HEK293 (cell line): ENCODE results near the gene ENHO.

ENCODE experiments used
- CTCF ChIA-PET: fragments of 350-600 bp; formaldehyde crosslinking; extraction: SDS; loops from one replicate; lab custom pipeline; 2021; ENCODE audit warnings: antibody characterized with exemption; lab: Yijun Ruan, JAX
- POLR2A ChIA-PET: fragments of 300-600 bp; formaldehyde crosslinking; extraction: SDS; loops from one replicate; lab custom pipeline; 2020; ENCODE audit warnings: antibody characterized with exemption, inconsistent platforms; lab: Yijun Ruan, JAX
- H3K27ac ChIP-seq: fragments of 200-500 bp; sonication (Bioruptor generic); 2 replicates; pipeline ENCODE4 v1.5.1; 2014; ENCODE audit warnings: low read depth, low read length, control low read depth, inconsistent platforms; ENCODE audit errors: extremely low read depth
- H3K36me3 ChIP-seq, 2 experiments: fragments of 200-500 bp in 1 of 2; sonication (Bioruptor generic) in 1 of 2; 1 replicate in 1 of 2; 2 replicates in 1 of 2; pipeline ENCODE4 v1.5.1; 2014 to 2017; ENCODE audit warnings: inconsistent platforms in 2 of 2, low read length in 2 of 2; ENCODE audit not compliant: control insufficient read depth in 2 of 2, insufficient read depth in 1 of 2
- H3K4me1 ChIP-seq: fragments of 200-500 bp; sonication (Bioruptor generic); 2 replicates; pipeline ENCODE4 v1.5.1; 2014; ENCODE audit warnings: mild to moderate bottlenecking, low read length, inconsistent platforms; ENCODE audit not compliant: control insufficient read depth, insufficient read depth
- H3K4me3 ChIP-seq: 2 replicates; pipeline ENCODE4 v1.5.1; 2011; ENCODE audit warnings: low read depth, mild to moderate bottlenecking, control low read depth, low read length, moderate library complexity
- H3K9me3 ChIP-seq: fragments of 200-500 bp; sonication (Bioruptor generic); 2 replicates; pipeline ENCODE4 v1.5.1; 2014; ENCODE audit warnings: low read depth, low read length, inconsistent platforms; ENCODE audit not compliant: control insufficient read depth, insufficient read depth
- HOXA7 ChIP-seq: sonication (generic); formaldehyde crosslinking; IDR thresholded peaks from 2 replicates; pipeline ENCODE4 v1.8.1; 2022; ENCODE audit warnings: missing genetic modification reagents, borderline replicate concordance
- MZF1 ChIP-seq: fragments of 450-650 bp; formaldehyde crosslinking; IDR thresholded peaks from 2 replicates; pipeline ENCODE4 v1.5.1; 2017; ENCODE audit warnings: missing biosample characterization, missing genetic modification characterization, borderline replicate concordance
- OSR2 ChIP-seq: fragments of 450-650 bp; formaldehyde crosslinking; IDR thresholded peaks from 2 replicates; pipeline ENCODE4 v1.5.1; 2016; ENCODE audit warnings: missing biosample characterization, missing genetic modification characterization
- PRDM1 ChIP-seq: fragments of 450-650 bp; formaldehyde crosslinking; IDR thresholded peaks from 2 replicates; pipeline ENCODE4; 2016; ENCODE audit warnings: missing biosample characterization, missing genetic modification characterization
- SCRT2 ChIP-seq: fragments of 450-650 bp; formaldehyde crosslinking; IDR thresholded peaks from 2 replicates; pipeline ENCODE4 v1.5.1; 2016; ENCODE audit warnings: missing biosample characterization, missing genetic modification characterization
- SETDB1 ChIP-seq: IDR thresholded peaks from one replicate; pipeline ENCODE4 v1.6.1; 2017; ENCODE audit warnings: mild to moderate bottlenecking, low read length, moderate library complexity, mixed read lengths; ENCODE audit not compliant: insufficient read length
- ZFP41 ChIP-seq: fragments of 450-650 bp; formaldehyde crosslinking; IDR thresholded peaks from 2 replicates; pipeline ENCODE4 v1.5.1; 2016; ENCODE audit warnings: missing biosample characterization, missing genetic modification characterization, borderline replicate concordance
- ZNF121 ChIP-seq: fragments of 450-650 bp; formaldehyde crosslinking; IDR thresholded peaks from 2 replicates; pipeline ENCODE4 v1.5.1; 2016; ENCODE audit warnings: missing biosample characterization, missing genetic modification characterization
- ZNF223 ChIP-seq: fragments of 450-650 bp; formaldehyde crosslinking; IDR thresholded peaks from 2 replicates; pipeline ENCODE4 v1.5.1; 2016; ENCODE audit warnings: missing biosample characterization, missing genetic modification characterization
- ZNF274 ChIP-seq, 2 experiments: fragments of 200-500 bp in 1 of 2; fragments of 450-650 bp in 1 of 2; sonication (Bioruptor generic) in 1 of 2; formaldehyde crosslinking in 1 of 2; IDR thresholded peaks; 2 replicates each; pipeline versions ENCODE4 v1.5.1 to v1.6.1; 2014 to 2016; ENCODE audit warnings: borderline replicate concordance in 1 of 2, inconsistent platforms in 1 of 2, low read length in 1 of 2, missing biosample characterization in 1 of 2, missing genetic modification characterization in 1 of 2
- ZNF335 ChIP-seq: fragments of 450-650 bp; formaldehyde crosslinking; conservative IDR thresholded peaks from 2 replicates; pipeline ENCODE4 v1.5.1; 2016; ENCODE audit warnings: missing biosample characterization, missing genetic modification characterization
- ZNF394 ChIP-seq: fragments of 450-650 bp; formaldehyde crosslinking; IDR thresholded peaks from 2 replicates; pipeline ENCODE4 v1.5.1; 2016; ENCODE audit warnings: missing biosample characterization, missing genetic modification characterization, mild to moderate bottlenecking, moderate library complexity, borderline replicate concordance
- ZNF404 ChIP-seq: fragments of 450-650 bp; formaldehyde crosslinking; IDR thresholded peaks from 2 replicates; pipeline ENCODE4 v1.5.1; 2017; ENCODE audit warnings: missing biosample characterization, missing genetic modification characterization
- ZNF433 ChIP-seq: fragments of 450-650 bp; formaldehyde crosslinking; IDR thresholded peaks from 2 replicates; pipeline ENCODE4 v1.5.1; 2016; ENCODE audit warnings: missing biosample characterization, missing genetic modification characterization, low read depth
- ZNF449 ChIP-seq: fragments of 450-650 bp; formaldehyde crosslinking; IDR thresholded peaks from 2 replicates; pipeline ENCODE4 v1.5.1; 2017; ENCODE audit warnings: missing biosample characterization, mild to moderate bottlenecking, missing genetic modification characterization, moderate library complexity
- ZNF621 ChIP-seq: fragments of 450-650 bp; formaldehyde crosslinking; IDR thresholded peaks from 2 replicates; pipeline ENCODE4 v1.5.1; 2017; ENCODE audit warnings: missing biosample characterization, missing genetic modification characterization
- ZNF670 ChIP-seq: fragments of 450-650 bp; formaldehyde crosslinking; IDR thresholded peaks from 2 replicates; pipeline ENCODE4 v1.5.1; 2016; ENCODE audit warnings: missing biosample characterization, missing genetic modification characterization, low read depth
- ZSCAN16 ChIP-seq: fragments of 450-650 bp; formaldehyde crosslinking; IDR thresholded peaks from 2 replicates; pipeline ENCODE4 v1.5.1; 2016; ENCODE audit warnings: missing biosample characterization, missing genetic modification characterization
- ZXDB ChIP-seq: fragments of 450-650 bp; formaldehyde crosslinking; IDR thresholded peaks from 2 replicates; pipeline ENCODE4 v1.5.1; 2016; ENCODE audit warnings: missing biosample characterization, missing genetic modification characterization
- TF ChIP-seq, protein P1 (sequence below): fragments of 450-650 bp; formaldehyde crosslinking; IDR thresholded peaks from 2 replicates; pipeline ENCODE4 v1.5.1; 2017; ENCODE audit warnings: missing biosample characterization, missing genetic modification characterization
- TF ChIP-seq, protein P2 (sequence below): fragments of 450-650 bp; formaldehyde crosslinking; IDR thresholded peaks from 2 replicates; pipeline ENCODE4 v1.5.1; 2016; ENCODE audit warnings: missing biosample characterization, missing genetic modification characterization

ENHO gene

GRCh38 chr9:34491596-34491995 lies 31.2 kb downstream of the ENHO start (continued):
- TF ChIP-seq ZNF449 (tag by site-specific recombination) (no peak), ZNF621 (tag by site-specific recombination) (no peak), ZNF223 (no peak), MZF1 (tag by site-specific recombination) (no peak), HOXA7 (CRISPR knock-in tag) (no peak), ZNF335 (tag by site-specific recombination) (no peak), PRDM1 (tag by site-specific recombination) (no peak), OSR2 (tag by site-specific recombination) (no peak), ZSCAN16 (tag by site-specific recombination) (no peak), SETDB1 (no peak)
- TF ChIP-seq, protein P1, sequence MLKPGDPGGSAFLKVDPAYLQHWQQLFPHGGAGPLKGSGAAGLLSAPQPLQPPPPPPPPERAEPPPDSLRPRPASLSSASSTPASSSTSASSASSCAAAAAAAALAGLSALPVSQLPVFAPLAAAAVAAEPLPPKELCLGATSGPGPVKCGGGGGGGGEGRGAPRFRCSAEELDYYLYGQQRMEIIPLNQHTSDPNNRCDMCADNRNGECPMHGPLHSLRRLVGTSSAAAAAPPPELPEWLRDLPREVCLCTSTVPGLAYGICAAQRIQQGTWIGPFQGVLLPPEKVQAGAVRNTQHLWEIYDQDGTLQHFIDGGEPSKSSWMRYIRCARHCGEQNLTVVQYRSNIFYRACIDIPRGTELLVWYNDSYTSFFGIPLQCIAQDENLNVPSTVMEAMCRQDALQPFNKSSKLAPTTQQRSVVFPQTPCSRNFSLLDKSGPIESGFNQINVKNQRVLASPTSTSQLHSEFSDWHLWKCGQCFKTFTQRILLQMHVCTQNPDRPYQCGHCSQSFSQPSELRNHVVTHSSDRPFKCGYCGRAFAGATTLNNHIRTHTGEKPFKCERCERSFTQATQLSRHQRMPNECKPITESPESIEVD (tag by site-specific recombination), result no peak

GRCh38 chr9:34490760-34491159 lies 32.0 kb downstream of the ENHO start:
- no peaks in the 10 kb centered on the region for H3K36me3 ChIP-seq
- H3K27ac ChIP-seq, result no peak overlapping the region
- no peak overlapping the region for H3K4me3 ChIP-seq
- CTCF ChIA-PET, result interaction anchor here (0.7 to 2.7 kb wide), 8 partner anchors 9 to 101 kb away, joined by 3 to 18 read pairs (median 4); no protein-coding TSS in a partner anchor
- no peaks in the 10 kb centered on the region for H3K9me3 ChIP-seq
- POLR2A ChIA-PET, result no interaction called here
- no peak for TF ChIP-seq ZNF274 (IDR thresholded peaks at IDR 0.05; ENCODE audit: low read length)
- no peak for TF ChIP-seq ZNF274 (tag by site-specific recombination; IDR thresholded peaks at IDR 0.05; ENCODE audit: borderline replicate concordance)
- no peak for TF ChIP-seq ZFP41 (tag by site-specific recombination)
- TF ChIP-seq ZNF433 (tag by site-specific recombination), result no peak
- TF ChIP-seq, protein P2, sequence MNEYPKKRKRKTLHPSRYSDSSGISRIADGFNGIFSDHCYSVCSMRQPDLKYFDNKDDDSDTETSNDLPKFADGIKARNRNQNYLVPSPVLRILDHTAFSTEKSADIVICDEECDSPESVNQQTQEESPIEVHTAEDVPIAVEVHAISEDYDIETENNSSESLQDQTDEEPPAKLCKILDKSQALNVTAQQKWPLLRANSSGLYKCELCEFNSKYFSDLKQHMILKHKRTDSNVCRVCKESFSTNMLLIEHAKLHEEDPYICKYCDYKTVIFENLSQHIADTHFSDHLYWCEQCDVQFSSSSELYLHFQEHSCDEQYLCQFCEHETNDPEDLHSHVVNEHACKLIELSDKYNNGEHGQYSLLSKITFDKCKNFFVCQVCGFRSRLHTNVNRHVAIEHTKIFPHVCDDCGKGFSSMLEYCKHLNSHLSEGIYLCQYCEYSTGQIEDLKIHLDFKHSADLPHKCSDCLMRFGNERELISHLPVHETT (tag by site-specific recombination), result no peak
- TF ChIP-seq SCRT2 (tag by site-specific recombination), result no peak
- TF ChIP-seq ZXDB (tag by site-specific recombination), result no peak
- no peak for TF ChIP-seq MZF1 (tag by site-specific recombination)
- TF ChIP-seq ZNF121 (tag by site-specific recombination), result no peak
- no peaks in the 10 kb centered on the region for H3K4me1 ChIP-seq

GRCh38 chr9:34490360-34490759 lies 32.4 kb downstream of the ENHO start:
- Histone ChIP-seq H3K9me3 (no peaks in the 10 kb centered on the region), H3K27ac (no peak overlapping the region), H3K4me1 (no peaks in the 10 kb centered on the region), H3K36me3 (no peaks in the 10 kb centered on the region), H3K4me3 (no peak overlapping the region)
- no peak for TF ChIP-seq ZNF404 (tag by site-specific recombination)
- no peak for TF ChIP-seq ZNF670 (tag by site-specific recombination)
- TF ChIP-seq ZNF394 (tag by site-specific recombination), result no peak
- no peak for TF ChIP-seq PRDM1 (tag by site-specific recombination)
- ChIA-PET CTCF (interaction anchor here (0.7 to 2.0 kb wide), 7 partner anchors 10 to 102 kb away, joined by 3 to 10 read pairs (median 4); no protein-coding TSS in a partner anchor), POLR2A (no interaction called here)
